ENCODE results near the gene PNPLA8. TPM values are rescaled to one million over a fixed set of nuclear protein-coding genes. Genes with fewer than 3 reads are reported as not detected.

Gene PNPLA8
- total RNA-seq, 1 donor from 2014 or later: 23.1 TPM

DNA sequence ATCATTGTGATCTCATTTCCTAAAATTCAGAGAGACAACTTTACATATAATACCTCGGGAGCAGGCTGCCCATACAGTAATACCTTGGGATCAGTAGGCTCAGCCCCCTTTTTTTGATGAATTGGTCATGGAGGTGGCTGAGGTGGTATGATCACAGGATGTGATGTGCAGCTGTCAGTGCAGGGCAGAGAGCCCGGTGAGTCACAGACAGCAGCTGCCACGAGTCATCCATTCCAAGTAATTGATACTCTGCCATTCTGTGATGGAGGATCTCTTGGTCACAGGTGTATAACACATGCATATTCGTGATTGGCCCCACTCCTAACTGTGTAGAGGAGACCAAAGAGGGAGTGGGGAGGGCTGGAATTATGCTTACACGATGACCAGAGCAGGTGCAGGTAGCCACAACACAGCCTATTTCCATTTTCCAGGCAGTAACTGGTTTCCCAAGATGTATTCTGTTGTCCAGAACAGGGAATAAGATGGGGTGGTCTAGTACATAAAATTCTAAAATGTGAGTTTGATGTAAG is 83.8 kb downstream of the PNPLA8 start:
- no peak for FAIRE-seq
- no peak for DNase-seq (ENCODE audit: low read depth)
- H3K9ac ChIP-seq (ENCODE audit: low read length): no peak overlapping the region

GRCh38 chr7:108441392-108441955 is 84.5 kb downstream of the PNPLA8 start:
- FAIRE-seq: no peak

More for the DNA sequence above, 83.8 kb downstream of the PNPLA8 start:
- peaks cover 25% of the 10 kb centered on the region for H3K79me2 ChIP-seq (ENCODE audit: insufficient read depth, low read length)
- no peaks in the 10 kb centered on the region for H4K20me1 ChIP-seq (ENCODE audit: insufficient read depth, low read length)
- Mint-ChIP-seq H3K9me3 (ENCODE audit: unreplicated experiment) (no peaks in the 10 kb centered on the region), H3K4me1 (ENCODE audit: low read depth, unreplicated experiment) (peaks cover 8% of the 10 kb centered on the region), H3K27ac (ENCODE audit: unreplicated experiment) (no peak overlapping the region), H3K36me3 (ENCODE audit: low read depth, unreplicated experiment) (no peaks in the 10 kb centered on the region), H3K4me3 (ENCODE audit: unreplicated experiment) (no peak overlapping the region), H3K27me3 (ENCODE audit: low read depth, unreplicated experiment) (no peaks in the 10 kb centered on the region)
- no peak overlapping the region for H3K4me2 ChIP-seq (ENCODE audit: low read length)
- no peaks in the 10 kb centered on the region for H3K9me3 ChIP-seq (ENCODE audit: insufficient read depth, low read depth, low read length)
- no peak for TF ChIP-seq EZH2 (IDR thresholded peaks at IDR 0.05; ENCODE audit: insufficient read depth, low read length)
- TF ChIP-seq, protein P1, sequence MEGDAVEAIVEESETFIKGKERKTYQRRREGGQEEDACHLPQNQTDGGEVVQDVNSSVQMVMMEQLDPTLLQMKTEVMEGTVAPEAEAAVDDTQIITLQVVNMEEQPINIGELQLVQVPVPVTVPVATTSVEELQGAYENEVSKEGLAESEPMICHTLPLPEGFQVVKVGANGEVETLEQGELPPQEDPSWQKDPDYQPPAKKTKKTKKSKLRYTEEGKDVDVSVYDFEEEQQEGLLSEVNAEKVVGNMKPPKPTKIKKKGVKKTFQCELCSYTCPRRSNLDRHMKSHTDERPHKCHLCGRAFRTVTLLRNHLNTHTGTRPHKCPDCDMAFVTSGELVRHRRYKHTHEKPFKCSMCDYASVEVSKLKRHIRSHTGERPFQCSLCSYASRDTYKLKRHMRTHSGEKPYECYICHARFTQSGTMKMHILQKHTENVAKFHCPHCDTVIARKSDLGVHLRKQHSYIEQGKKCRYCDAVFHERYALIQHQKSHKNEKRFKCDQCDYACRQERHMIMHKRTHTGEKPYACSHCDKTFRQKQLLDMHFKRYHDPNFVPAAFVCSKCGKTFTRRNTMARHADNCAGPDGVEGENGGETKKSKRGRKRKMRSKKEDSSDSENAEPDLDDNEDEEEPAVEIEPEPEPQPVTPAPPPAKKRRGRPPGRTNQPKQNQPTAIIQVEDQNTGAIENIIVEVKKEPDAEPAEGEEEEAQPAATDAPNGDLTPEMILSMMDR (IDR thresholded peaks at IDR 0.05; ENCODE audit: insufficient read depth, low read depth, low read length): no peak
- no peaks in the 10 kb centered on the region for H3K27me3 ChIP-seq (ENCODE audit: insufficient read depth, low read length)
- H3K4me3 ChIP-seq (ENCODE audit: insufficient read depth, low read depth, low read length): no peak overlapping the region
- H3K36me3 ChIP-seq (ENCODE audit: insufficient read depth, low read length): no peaks in the 10 kb centered on the region
- no peaks in the 10 kb centered on the region for H3K4me1 ChIP-seq (ENCODE audit: insufficient read depth, low read length)
- H2AFZ ChIP-seq (ENCODE audit: low read depth, low read length): no peak overlapping the region
- no peak overlapping the region for H3K27ac ChIP-seq (ENCODE audit: low read depth, low read length)

More at GRCh38 chr7:108441392-108441955, 84.5 kb downstream of the PNPLA8 start:
- H3K4me3 Mint-ChIP-seq (ENCODE audit: unreplicated experiment): no peak overlapping the region
- H4K20me1 ChIP-seq (ENCODE audit: insufficient read depth, low read length): no peaks in the 10 kb centered on the region
- H3K36me3 Mint-ChIP-seq (ENCODE audit: low read depth, unreplicated experiment): no peaks in the 10 kb centered on the region
- H3K9me3 Mint-ChIP-seq (ENCODE audit: unreplicated experiment): no peaks in the 10 kb centered on the region
- H3K4me1 Mint-ChIP-seq (ENCODE audit: low read depth, unreplicated experiment): peaks cover 8% of the 10 kb centered on the region
- H3K27ac ChIP-seq (ENCODE audit: low read depth, low read length): no peak overlapping the region
- H3K4me1 ChIP-seq (ENCODE audit: insufficient read depth, low read length): no peaks in the 10 kb centered on the region
- DNase-seq (ENCODE audit: low read depth): no peak
- H3K4me2 ChIP-seq (ENCODE audit: low read length): no peak overlapping the region
- H3K36me3 ChIP-seq (ENCODE audit: insufficient read depth, low read length): no peaks in the 10 kb centered on the region
- no peak overlapping the region for H3K27ac Mint-ChIP-seq (ENCODE audit: unreplicated experiment)
- H2AFZ ChIP-seq (ENCODE audit: low read depth, low read length): no peak overlapping the region
- no peak overlapping the region for H3K4me3 ChIP-seq (ENCODE audit: insufficient read depth, low read depth, low read length)
- no peaks in the 10 kb centered on the region for H3K27me3 ChIP-seq (ENCODE audit: insufficient read depth, low read length)
- peaks cover 31% of the 10 kb centered on the region for H3K79me2 ChIP-seq (ENCODE audit: insufficient read depth, low read length)
- TF ChIP-seq EZH2 (IDR thresholded peaks at IDR 0.05; ENCODE audit: insufficient read depth, low read length): no peak
- TF ChIP-seq, protein P1 (IDR thresholded peaks at IDR 0.05; ENCODE audit: insufficient read depth, low read depth, low read length): no peak
- no peaks in the 10 kb centered on the region for H3K27me3 Mint-ChIP-seq (ENCODE audit: low read depth, unreplicated experiment)
- H3K9ac ChIP-seq (ENCODE audit: low read length): no peak overlapping the region
- no peaks in the 10 kb centered on the region for H3K9me3 ChIP-seq (ENCODE audit: insufficient read depth, low read depth, low read length)
